Stimulated activated effector memory CD8-positive, alpha-beta T cell treated with anti-CD3 and anti-CD28 coated beads, Interleukin-12 subunit alpha, Interleukin-12 subunit beta, amount 100 ng/mL, for 72 hours (primary cell): Measurements from ENCODE around the gene CAPN8.

Experiments used
- ATAC-seq: fragments of 150-1000 bp; cut with Tn5 transposase; 2 replicates; pipeline ENCODE4 v1.10.0; 2021
- DNase-seq, 2 donors: peaks; one replicate each; pipeline ENCODE4 v3.0.0; 2021 to 2022; ENCODE audit warnings: low spot score in 2 of 2
- H3K27ac Mint-ChIP-seq: one replicate; pipeline ENCODE4 v1.8.0; 2022; ENCODE audit warnings: mild to moderate bottlenecking, mixed read lengths
- H3K36me3 Mint-ChIP-seq: one replicate; pipeline ENCODE4 v1.8.0; 2022; ENCODE audit warnings: mild to moderate bottlenecking, mixed read lengths
- H3K4me1 Mint-ChIP-seq: one replicate; pipeline ENCODE4 v1.8.0; 2022; ENCODE audit warnings: mixed read lengths
- H3K4me3 Mint-ChIP-seq: one replicate; pipeline ENCODE4 v1.8.0; 2022; ENCODE audit warnings: mild to moderate bottlenecking, mixed read lengths
- H3K9me3 Mint-ChIP-seq: one replicate; pipeline ENCODE4 v1.8.0; 2022; ENCODE audit warnings: mixed read lengths

CAPN8 gene

DNA sequence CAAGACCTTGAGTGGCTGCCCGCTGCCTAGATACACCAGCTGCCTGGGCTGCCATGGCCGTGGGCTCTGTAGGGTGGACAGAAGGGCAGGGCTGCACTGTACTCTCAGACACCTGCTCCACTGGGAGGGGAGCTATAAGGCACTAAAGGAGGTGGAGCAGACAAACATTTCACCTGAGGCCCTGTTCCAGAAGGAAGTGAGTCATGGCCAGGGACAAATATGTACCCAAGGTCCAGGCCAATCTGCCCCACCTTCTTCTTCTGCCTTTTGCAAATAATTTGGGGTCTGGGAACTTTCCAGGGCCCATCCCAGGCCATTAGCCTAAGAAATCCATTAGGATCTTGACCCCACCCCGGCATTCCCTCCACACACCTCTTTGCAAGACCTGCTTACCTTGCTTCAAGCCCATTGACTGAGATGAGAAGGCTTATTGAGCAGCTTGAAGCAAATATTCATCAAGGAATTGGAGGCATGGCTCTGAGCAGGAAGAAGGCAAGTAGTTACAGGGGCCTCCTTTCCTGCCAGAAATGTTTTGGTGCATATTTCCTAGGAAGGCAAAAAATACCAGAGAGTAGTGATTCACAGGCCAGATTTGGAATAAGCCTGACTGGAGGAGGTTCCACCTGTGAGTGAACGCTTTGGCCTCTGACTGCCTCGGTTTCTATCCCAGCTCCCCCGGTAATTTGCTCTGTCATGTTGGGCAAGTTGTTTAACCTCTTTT lies at the start of gene CAPN8:
Gene CAPN8 (minus strand): TSS at position 110 of the 721 bp plus-strand sequence. CDS start 55 bp downstream, at position 55.
- H3K36me3 Mint-ChIP-seq, result no peaks in the 10 kb centered on the region
- no peaks in the 10 kb centered on the region for H3K4me1 Mint-ChIP-seq
- ATAC-seq (no peak), DNase-seq (no peak)
- H3K27ac Mint-ChIP-seq, result no peak within 1 kb of the TSS
- H3K9me3 Mint-ChIP-seq, result no peaks in the 10 kb centered on the region
- H3K4me3 Mint-ChIP-seq, result no peak within 1 kb of the TSS

DNA sequence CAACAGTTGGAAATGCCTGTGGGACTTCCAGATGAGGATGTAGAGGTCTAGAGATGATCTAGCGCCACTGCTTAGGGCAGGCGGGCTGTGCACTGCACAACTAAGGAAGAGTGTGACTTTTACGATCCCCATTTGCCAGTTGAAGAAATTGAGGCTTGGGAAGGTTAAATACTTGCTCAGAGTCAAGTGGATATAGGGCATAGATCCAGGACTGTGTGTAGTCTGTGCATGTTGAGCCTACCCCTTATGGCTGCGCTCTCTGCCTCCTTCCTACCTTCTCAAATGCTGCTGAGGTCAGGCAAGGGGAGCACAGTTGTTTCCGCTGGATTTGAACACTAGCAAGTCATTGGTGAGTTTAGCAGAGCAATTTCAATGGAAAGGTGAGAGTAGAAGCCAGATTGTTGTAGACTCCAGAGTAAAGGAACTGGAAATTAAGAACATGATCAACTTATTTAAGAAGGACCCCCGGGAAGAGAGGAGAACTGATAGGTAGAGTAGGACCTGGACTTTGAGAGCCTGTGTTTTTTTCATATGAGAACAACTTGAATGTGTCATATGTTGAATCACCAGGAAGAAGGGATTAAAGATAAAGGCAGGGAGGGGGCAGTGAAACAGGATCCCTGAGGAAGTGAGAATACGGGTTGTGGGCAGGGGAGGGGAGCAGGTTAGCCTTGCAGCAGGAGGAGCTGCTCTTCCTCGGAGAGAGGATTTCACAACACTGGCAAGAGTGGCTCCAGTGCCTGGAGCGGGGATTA lies 49.5 kb upstream of the CAPN8 start:
- peaks cover 68% of the 10 kb centered on the region for H3K4me1 Mint-ChIP-seq
- H3K36me3 Mint-ChIP-seq, result peaks cover 43% of the 10 kb centered on the region
- no peak for DNase-seq

DNA sequence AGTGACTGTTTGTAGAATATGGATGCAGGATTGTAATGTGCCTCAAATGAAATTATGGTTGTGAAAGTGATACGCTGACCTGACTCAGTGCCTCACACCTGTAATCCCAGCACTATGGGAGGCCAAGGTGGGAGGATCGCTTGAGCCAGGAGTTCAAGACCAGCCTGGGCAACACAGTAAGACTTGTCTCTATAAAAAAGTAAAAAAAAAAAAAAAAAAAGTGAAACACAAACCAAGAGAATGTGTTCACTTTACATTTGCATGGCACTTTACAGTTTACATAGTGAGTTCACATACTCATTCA lies 48.9 kb upstream of the CAPN8 start:
- no peak for DNase-seq
- no peak for ATAC-seq
- Mint-ChIP-seq H3K4me1 (peaks cover 68% of the 10 kb centered on the region), H3K4me3 (peak overlapping the region; percentile 82), H3K27ac (peak overlapping the region; percentile 88), H3K36me3 (peaks cover 36% of the 10 kb centered on the region), H3K9me3 (no peaks in the 10 kb centered on the region)

More for the DNA sequence above, 49.5 kb upstream of the CAPN8 start:
- H3K9me3 Mint-ChIP-seq, result no peaks in the 10 kb centered on the region
- peak overlapping the region; percentile 88 for H3K27ac Mint-ChIP-seq
- ATAC-seq, result no peak
- H3K4me3 Mint-ChIP-seq, result peak overlapping the region; percentile 82

DNA sequence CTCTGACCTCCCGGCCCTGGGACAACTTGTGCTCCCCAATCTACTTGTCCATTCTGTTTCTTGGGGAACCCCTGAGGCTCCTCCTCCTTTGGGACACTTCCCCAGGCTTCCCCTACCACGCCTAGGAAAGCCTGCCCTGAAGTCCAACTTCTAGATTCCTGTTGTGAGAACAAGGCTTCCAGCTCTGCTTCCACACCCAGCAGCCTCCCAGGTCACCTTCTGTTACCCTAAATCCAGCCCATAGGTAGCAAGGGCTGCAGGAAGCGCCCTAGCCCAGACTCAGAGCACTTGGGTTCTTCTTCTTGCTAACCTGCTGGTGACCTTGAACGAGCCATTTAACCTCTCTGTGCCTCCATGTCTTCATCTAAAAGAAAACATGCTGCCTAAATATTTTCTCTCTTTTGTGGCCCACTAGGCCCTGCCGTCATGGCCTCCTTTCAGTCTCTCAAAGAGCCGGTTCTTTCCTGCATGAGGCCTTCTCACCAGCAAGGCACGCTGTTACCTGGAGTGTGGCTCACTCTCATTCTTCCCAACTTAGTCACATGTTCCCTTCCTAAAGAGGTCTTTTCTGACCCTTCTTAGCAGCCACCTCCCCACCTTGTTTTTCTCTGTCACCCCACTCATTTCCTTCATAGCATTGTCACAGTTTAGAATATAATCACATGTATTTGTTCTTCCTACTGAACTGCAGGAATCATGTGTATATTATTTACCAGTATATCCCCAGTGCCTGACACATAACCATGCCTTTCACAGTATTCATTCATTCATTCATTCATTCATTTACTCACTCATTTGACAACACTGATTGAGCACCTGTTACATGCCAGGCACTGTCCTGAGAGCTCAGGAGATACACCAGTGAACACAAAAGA lies 48.3 kb upstream of the CAPN8 start:
- Mint-ChIP-seq H3K36me3 (peaks cover 30% of the 10 kb centered on the region), H3K9me3 (no peaks in the 10 kb centered on the region), H3K4me1 (peaks cover 71% of the 10 kb centered on the region), H3K4me3 (peak overlapping the region; percentile 82), H3K27ac (peak overlapping the region; percentile 88)
- ATAC-seq (no peak), DNase-seq (no peak)

DNA sequence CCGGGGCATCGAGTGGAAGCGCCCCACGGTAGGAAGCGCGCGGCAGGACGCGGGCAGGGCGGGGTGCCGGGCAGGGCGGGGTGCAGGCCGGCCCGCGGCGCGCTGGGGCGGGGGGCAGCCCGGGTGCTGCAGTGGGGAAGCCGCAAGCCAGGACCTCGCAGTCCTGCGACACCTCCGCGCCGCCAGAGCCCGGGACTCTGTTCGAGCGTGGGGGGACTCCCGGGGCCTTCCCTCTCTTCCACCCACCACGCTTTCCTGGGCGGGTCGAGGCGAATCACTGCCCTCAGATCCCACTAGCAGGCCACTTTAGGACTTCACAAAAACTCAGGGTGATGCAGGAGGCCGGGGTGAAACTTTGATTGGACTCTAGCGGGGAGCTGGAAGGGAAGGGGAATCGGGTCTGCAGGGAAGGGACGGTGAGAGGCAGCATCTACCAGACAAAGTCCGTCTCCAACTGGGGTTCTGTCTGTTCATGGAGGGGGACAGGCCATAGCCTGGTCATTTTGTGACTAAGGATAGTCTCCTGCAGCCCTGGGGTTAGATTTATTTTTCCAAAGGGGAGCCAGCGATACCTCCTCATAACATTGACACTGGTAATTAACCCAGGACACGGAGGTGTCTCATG lies 47.5 kb upstream of the CAPN8 start:
- peak; percentile 33 to 77 for DNase-seq
- Mint-ChIP-seq H3K4me1 (peaks cover 76% of the 10 kb centered on the region), H3K4me3 (peak overlapping the region; percentile 82)

DNA sequence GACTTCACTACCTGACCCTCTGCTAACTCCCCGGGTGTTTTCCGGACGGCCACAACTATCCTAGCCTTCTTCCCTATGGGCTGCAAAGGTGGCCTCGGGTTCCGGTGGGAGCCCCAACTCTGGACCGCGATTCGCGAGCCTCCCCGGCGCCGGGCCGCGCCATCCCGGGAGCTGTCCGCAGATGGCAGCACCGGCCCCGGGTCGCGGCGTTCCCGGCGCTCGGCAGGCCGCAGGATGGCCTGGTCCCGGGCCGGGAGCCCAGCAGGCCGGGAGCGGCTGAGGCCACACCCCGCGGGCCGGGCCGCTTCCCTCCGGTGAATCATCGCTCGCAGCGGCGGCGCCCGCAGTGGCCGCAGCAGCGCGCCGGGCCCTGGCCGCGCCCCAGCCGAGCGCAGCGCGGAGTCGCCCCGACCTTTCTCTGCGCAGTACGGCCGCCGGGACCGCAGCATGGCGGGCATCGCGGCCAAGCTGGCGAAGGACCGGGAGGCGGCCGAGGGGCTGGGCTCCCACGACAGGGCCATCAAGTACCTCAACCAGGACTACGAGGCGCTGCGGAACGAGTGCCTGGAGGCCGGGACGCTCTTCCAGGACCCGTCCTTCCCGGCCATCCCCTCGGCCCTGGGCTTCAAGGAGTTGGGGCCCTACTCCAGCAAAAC lies 46.8 kb upstream of the CAPN8 start, which contains the start of gene CAPN2:
Gene CAPN2 (plus strand): TSS at position 346 of the 656 bp plus-strand sequence. CDS start 102 bp downstream, at position 448.
- ATAC-seq (peak; percentile 73), DNase-seq (peak; percentile 59 to 74)
- no peaks in the 10 kb centered on the region for H3K9me3 Mint-ChIP-seq
- peak within 1 kb of the TSS; percentile 88 for H3K27ac Mint-ChIP-seq
- H3K36me3 Mint-ChIP-seq, result peaks cover 20% of the 10 kb centered on the region
- H3K4me3 Mint-ChIP-seq, result peak within 1 kb of the TSS; percentile 82
- H3K4me1 Mint-ChIP-seq, result peaks cover 76% of the 10 kb centered on the region

More for the DNA sequence above, 47.5 kb upstream of the CAPN8 start:
- H3K27ac Mint-ChIP-seq, result peak overlapping the region; percentile 88
- H3K9me3 Mint-ChIP-seq, result no peaks in the 10 kb centered on the region
- peaks cover 22% of the 10 kb centered on the region for H3K36me3 Mint-ChIP-seq
- ATAC-seq, result peak; percentile 47

DNA sequence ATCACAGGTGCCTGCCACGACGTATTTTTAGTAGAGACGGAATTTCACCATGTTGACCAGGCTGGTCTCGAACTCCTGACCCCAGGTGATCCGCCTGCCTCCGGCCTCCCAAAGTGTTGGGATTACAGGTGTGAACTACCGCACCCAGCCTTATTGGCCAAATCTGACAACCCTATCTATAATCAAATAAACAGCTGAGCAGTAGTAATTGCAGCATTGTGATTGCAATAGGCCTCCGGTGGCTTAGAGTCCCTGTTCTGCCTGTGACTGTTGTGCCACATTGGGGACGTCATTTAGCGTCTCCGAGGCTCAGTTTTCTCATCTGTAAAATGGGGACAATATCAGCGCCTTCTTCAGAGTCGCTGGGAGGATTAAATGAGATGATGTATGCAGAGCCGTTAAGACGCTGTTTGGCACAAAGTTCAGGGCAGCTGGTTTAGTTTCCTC lies 46.3 kb upstream of the CAPN8 start:
- ATAC-seq (no peak), DNase-seq (no peak)
- peaks cover 75% of the 10 kb centered on the region for H3K4me1 Mint-ChIP-seq
- H3K27ac Mint-ChIP-seq, result peak overlapping the region; percentile 58
- peak overlapping the region; percentile 82 for H3K4me3 Mint-ChIP-seq
- peaks cover 14% of the 10 kb centered on the region for H3K36me3 Mint-ChIP-seq
- H3K9me3 Mint-ChIP-seq, result no peaks in the 10 kb centered on the region

DNA sequence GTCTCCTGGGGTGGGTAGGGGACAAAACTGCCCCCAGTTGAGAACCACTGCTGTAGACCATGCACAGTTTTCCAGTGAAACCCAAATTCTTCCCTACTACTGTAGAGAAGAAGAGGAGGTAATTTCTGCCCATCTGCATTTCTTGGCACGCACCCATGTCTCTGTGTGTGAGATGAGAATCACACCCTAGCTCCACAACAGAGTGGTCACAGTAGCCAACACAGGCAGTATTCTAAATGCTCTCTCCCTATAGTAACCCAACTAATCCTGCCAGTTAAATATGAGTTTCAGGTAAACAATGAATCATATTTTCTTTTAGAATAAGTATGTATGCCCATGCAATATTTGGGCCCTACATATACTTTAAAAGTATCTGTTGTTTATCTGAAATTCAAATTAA lies 45.7 kb upstream of the CAPN8 start:
- no peak for ATAC-seq
- DNase-seq, result no peak
- Mint-ChIP-seq H3K27ac (peak overlapping the region; percentile 58), H3K4me3 (peak overlapping the region; percentile 82), H3K4me1 (peaks cover 74% of the 10 kb centered on the region), H3K9me3 (no peaks in the 10 kb centered on the region), H3K36me3 (peaks cover 12% of the 10 kb centered on the region)

DNA sequence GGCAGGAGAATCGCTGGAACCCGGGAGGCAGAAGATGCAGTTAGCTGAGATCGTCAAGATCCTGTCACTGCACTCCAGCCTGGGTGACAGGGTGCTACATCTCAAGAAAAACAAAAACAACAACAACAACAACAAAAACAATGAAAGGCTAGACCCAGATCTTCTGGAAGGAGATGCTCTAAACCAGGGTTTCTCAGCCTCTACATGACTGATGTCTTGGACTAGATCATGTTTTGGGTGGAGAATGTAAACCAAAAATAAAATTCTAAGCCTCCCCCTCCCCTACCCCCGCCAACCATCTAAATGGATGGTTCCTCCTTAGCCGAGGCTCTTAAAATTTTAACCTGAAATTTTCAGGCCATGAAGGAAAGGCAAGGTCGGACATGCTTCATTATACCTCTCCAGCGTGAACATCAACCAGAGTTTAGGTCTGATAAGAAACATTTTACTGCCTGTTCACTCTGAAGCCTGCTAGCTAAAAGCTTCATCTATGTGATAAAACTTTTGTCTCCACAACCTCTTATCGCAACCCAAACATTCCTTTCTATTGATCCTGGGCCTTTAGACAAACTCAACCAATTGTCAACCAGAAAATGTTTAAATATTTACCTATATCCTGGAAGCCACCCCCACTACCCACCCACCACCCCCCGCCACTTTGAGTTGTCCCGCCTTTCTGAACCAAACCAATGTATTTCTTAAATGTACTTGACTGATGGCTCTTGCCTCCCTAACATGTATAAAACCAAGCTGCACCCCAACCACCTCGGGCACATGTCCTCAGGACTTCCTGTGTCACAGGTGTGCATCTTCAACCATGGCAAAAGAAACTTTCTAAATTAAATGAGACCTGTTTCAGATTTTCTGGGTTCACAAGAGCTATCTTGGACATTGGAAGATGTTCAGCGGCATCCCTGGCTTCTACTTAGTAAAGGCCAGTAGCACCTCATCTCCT lies 45.0 kb upstream of the CAPN8 start:
- Mint-ChIP-seq H3K4me3 (no peak overlapping the region), H3K27ac (no peak overlapping the region), H3K9me3 (no peaks in the 10 kb centered on the region), H3K36me3 (peaks cover 12% of the 10 kb centered on the region), H3K4me1 (peaks cover 69% of the 10 kb centered on the region)
- no peak for ATAC-seq
- DNase-seq, result no peak

DNA sequence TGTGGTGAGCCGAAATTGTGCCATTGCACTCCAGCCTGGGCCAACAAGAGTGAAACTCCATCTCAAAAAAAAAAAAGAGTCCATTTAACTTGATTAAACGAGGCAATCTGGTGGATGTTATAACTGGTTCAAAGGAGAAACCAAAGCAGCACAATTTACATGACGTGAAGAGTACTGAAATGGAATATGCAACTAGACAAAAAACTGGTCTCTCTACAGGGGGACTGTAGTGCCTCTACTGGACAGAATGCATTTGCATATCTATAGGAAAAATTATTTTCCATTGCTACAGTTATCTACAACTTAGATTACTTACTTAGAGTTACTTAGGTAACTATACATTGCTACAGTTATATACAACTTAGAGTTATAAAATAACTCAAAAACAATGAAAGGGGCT lies 44.1 kb upstream of the CAPN8 start:
- Mint-ChIP-seq H3K4me1 (peaks cover 67% of the 10 kb centered on the region), H3K4me3 (no peak overlapping the region), H3K36me3 (peaks cover 12% of the 10 kb centered on the region), H3K27ac (no peak overlapping the region), H3K9me3 (no peaks in the 10 kb centered on the region)
- DNase-seq (no peak), ATAC-seq (no peak)

DNA sequence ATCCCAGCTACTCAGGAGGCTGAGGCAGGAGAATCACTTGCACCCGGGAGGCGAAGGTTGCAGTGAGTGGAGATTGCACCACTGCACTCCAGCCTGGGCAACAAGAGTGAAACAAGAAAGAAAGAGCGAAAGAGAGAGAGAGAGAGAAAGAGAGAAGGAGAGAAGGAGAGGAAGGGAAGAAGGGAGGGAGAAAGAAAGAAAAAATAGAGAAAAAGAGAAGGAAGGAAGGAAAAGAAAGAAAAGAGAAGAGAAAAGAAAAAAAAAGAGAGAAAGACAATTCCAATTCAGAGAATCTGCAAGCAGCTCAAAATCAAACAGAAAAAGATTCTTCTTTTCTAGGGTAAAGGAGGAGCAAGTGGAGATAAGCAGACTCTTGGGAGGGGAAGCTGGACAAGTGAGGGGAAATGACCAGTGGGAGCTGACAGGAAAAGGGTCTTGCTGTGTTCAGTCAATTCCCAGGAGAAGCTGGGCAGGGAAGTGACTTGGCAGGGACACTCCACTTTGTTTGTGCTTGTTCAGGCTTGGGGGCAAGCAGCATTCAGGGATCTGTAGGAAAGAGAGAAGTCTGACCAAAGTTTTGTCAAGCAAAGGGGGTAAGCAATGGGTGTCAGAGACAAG lies 43.3 kb upstream of the CAPN8 start:
- ATAC-seq (no peak), DNase-seq (no peak)
- Mint-ChIP-seq H3K4me3 (no peak overlapping the region), H3K4me1 (peaks cover 61% of the 10 kb centered on the region), H3K27ac (peak overlapping the region; percentile 48), H3K9me3 (no peaks in the 10 kb centered on the region), H3K36me3 (peaks cover 4% of the 10 kb centered on the region)

DNA sequence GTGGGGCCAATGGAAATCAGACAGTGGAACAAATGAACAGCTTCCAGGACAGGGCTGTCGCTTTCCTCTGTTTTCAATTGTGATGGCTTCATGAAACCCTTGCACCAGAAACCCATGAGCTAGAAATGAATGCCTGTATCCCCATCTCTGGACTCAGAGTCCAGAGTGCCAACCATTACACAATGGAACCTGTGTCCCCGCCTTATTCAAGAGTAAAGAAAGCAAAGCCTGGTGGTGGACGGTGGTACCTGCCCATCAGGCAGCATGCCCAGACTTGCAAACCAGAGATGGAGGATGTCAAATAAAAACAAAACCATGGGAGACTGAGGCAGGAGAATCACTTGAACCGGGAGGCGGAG lies 42.5 kb upstream of the CAPN8 start:
- no peak overlapping the region for H3K4me3 Mint-ChIP-seq
- no peak for DNase-seq
- H3K9me3 Mint-ChIP-seq, result no peaks in the 10 kb centered on the region
- peak overlapping the region; percentile 1 for H3K27ac Mint-ChIP-seq
- H3K4me1 Mint-ChIP-seq, result peaks cover 61% of the 10 kb centered on the region
- ATAC-seq, result no peak
- no peaks in the 10 kb centered on the region for H3K36me3 Mint-ChIP-seq

DNA sequence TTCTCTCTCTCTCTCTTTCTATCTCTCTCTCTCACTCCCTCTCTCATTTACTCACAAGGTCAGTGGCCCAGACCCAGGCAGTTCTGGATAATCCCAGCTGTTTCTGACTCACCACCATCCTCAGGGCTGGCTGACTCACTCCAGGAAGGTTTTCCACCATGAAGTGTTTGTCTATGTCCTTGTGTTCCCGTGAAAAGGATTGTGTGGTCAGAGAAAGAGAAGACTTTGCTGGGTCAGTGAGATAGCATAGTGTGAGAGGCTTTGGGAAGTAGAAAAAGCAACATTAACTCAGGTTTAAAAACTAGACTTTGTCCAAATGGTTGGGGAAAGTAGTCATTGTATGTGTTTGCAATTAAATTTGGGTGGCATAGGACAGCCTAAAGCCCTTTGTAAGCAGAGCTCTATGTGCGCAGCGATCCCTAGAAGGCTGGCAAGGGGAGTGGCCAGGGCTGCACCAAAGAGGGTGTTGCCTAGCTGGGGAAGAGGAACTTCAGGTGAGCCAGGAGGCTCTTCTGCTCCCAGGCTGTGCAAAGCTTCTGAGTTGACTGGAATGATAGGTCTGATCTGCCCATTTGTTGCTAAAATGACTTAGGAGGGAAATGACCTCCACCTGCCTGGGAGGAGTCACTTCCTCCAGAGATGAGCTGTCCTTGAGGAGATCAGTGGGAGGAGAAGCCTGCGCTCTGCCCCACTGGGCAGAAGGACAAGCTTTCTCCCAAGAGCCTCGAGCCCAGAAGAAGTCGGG lies 41.9 kb upstream of the CAPN8 start:
- Mint-ChIP-seq H3K36me3 (no peaks in the 10 kb centered on the region), H3K4me1 (peaks cover 65% of the 10 kb centered on the region), H3K27ac (peak overlapping the region; percentile 1), H3K9me3 (no peaks in the 10 kb centered on the region), H3K4me3 (no peak overlapping the region)
- ATAC-seq, result no peak
- DNase-seq, result no peak
